ENCODE results near the gene ZC3H4.

DNA sequence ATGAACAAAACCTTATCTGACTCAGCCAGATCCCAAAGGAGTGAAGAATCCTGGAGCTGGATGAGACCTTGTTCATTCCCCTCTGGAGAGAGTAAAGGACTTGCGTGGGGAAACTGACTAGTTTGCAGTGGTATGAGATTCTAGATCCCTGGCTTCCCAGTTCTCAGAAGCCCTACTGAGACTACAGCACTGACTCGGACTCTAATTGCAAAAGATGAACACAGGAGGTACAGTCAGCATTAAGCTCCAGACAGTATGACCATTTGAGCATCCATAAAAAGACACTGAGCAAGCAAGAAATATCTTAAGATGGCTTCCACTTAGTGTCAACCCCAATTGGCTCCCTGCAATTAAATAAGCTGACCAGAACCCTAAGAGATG lies 6.8 kb downstream of the ZC3H4 start:
- TF ChIP-seq, protein P1, sequence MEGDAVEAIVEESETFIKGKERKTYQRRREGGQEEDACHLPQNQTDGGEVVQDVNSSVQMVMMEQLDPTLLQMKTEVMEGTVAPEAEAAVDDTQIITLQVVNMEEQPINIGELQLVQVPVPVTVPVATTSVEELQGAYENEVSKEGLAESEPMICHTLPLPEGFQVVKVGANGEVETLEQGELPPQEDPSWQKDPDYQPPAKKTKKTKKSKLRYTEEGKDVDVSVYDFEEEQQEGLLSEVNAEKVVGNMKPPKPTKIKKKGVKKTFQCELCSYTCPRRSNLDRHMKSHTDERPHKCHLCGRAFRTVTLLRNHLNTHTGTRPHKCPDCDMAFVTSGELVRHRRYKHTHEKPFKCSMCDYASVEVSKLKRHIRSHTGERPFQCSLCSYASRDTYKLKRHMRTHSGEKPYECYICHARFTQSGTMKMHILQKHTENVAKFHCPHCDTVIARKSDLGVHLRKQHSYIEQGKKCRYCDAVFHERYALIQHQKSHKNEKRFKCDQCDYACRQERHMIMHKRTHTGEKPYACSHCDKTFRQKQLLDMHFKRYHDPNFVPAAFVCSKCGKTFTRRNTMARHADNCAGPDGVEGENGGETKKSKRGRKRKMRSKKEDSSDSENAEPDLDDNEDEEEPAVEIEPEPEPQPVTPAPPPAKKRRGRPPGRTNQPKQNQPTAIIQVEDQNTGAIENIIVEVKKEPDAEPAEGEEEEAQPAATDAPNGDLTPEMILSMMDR (conservative IDR thresholded peaks at IDR 0.05; ENCODE audit: low read depth in 2 of 2) = no peak
- TF ChIP-seq, protein P2, sequence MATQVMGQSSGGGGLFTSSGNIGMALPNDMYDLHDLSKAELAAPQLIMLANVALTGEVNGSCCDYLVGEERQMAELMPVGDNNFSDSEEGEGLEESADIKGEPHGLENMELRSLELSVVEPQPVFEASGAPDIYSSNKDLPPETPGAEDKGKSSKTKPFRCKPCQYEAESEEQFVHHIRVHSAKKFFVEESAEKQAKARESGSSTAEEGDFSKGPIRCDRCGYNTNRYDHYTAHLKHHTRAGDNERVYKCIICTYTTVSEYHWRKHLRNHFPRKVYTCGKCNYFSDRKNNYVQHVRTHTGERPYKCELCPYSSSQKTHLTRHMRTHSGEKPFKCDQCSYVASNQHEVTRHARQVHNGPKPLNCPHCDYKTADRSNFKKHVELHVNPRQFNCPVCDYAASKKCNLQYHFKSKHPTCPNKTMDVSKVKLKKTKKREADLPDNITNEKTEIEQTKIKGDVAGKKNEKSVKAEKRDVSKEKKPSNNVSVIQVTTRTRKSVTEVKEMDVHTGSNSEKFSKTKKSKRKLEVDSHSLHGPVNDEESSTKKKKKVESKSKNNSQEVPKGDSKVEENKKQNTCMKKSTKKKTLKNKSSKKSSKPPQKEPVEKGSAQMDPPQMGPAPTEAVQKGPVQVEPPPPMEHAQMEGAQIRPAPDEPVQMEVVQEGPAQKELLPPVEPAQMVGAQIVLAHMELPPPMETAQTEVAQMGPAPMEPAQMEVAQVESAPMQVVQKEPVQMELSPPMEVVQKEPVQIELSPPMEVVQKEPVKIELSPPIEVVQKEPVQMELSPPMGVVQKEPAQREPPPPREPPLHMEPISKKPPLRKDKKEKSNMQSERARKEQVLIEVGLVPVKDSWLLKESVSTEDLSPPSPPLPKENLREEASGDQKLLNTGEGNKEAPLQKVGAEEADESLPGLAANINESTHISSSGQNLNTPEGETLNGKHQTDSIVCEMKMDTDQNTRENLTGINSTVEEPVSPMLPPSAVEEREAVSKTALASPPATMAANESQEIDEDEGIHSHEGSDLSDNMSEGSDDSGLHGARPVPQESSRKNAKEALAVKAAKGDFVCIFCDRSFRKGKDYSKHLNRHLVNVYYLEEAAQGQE (IDR thresholded peaks at IDR 0.05; ENCODE audit: unreplicated experiment) = no peak
- TF ChIP-seq EZH2 (IDR thresholded peaks at IDR 0.05; ENCODE audit: low read depth, unreplicated experiment) (no peak), EZH2phosphoT487 (IDR thresholded peaks at IDR 0.05; ENCODE audit: unreplicated experiment) (no peak), NANOG (IDR thresholded peaks at IDR 0.05; ENCODE audit: borderline replicate concordance) (no peak), POLR2AphosphoS5 (IDR thresholded peaks at IDR 0.05; ENCODE audit: low read depth) (no peak), ZNF114 (CRISPR knock-in tag; IDR thresholded peaks at IDR 0.05) (no peak), CREB1 (CRISPR knock-in tag; IDR thresholded peaks at IDR 0.05; ENCODE audit: low read depth) (no peak), JUNB (IDR thresholded peaks at IDR 0.05; ENCODE audit: unreplicated experiment) (no peak), STAT1 (IDR thresholded peaks at IDR 0.05; ENCODE audit: unreplicated experiment) (no peak)
- TF ChIP-seq, protein P3, sequence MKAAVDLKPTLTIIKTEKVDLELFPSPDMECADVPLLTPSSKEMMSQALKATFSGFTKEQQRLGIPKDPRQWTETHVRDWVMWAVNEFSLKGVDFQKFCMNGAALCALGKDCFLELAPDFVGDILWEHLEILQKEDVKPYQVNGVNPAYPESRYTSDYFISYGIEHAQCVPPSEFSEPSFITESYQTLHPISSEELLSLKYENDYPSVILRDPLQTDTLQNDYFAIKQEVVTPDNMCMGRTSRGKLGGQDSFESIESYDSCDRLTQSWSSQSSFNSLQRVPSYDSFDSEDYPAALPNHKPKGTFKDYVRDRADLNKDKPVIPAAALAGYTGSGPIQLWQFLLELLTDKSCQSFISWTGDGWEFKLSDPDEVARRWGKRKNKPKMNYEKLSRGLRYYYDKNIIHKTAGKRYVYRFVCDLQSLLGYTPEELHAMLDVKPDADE (IDR thresholded peaks at IDR 0.05) = no peak
- TF ChIP-seq, protein P4, sequence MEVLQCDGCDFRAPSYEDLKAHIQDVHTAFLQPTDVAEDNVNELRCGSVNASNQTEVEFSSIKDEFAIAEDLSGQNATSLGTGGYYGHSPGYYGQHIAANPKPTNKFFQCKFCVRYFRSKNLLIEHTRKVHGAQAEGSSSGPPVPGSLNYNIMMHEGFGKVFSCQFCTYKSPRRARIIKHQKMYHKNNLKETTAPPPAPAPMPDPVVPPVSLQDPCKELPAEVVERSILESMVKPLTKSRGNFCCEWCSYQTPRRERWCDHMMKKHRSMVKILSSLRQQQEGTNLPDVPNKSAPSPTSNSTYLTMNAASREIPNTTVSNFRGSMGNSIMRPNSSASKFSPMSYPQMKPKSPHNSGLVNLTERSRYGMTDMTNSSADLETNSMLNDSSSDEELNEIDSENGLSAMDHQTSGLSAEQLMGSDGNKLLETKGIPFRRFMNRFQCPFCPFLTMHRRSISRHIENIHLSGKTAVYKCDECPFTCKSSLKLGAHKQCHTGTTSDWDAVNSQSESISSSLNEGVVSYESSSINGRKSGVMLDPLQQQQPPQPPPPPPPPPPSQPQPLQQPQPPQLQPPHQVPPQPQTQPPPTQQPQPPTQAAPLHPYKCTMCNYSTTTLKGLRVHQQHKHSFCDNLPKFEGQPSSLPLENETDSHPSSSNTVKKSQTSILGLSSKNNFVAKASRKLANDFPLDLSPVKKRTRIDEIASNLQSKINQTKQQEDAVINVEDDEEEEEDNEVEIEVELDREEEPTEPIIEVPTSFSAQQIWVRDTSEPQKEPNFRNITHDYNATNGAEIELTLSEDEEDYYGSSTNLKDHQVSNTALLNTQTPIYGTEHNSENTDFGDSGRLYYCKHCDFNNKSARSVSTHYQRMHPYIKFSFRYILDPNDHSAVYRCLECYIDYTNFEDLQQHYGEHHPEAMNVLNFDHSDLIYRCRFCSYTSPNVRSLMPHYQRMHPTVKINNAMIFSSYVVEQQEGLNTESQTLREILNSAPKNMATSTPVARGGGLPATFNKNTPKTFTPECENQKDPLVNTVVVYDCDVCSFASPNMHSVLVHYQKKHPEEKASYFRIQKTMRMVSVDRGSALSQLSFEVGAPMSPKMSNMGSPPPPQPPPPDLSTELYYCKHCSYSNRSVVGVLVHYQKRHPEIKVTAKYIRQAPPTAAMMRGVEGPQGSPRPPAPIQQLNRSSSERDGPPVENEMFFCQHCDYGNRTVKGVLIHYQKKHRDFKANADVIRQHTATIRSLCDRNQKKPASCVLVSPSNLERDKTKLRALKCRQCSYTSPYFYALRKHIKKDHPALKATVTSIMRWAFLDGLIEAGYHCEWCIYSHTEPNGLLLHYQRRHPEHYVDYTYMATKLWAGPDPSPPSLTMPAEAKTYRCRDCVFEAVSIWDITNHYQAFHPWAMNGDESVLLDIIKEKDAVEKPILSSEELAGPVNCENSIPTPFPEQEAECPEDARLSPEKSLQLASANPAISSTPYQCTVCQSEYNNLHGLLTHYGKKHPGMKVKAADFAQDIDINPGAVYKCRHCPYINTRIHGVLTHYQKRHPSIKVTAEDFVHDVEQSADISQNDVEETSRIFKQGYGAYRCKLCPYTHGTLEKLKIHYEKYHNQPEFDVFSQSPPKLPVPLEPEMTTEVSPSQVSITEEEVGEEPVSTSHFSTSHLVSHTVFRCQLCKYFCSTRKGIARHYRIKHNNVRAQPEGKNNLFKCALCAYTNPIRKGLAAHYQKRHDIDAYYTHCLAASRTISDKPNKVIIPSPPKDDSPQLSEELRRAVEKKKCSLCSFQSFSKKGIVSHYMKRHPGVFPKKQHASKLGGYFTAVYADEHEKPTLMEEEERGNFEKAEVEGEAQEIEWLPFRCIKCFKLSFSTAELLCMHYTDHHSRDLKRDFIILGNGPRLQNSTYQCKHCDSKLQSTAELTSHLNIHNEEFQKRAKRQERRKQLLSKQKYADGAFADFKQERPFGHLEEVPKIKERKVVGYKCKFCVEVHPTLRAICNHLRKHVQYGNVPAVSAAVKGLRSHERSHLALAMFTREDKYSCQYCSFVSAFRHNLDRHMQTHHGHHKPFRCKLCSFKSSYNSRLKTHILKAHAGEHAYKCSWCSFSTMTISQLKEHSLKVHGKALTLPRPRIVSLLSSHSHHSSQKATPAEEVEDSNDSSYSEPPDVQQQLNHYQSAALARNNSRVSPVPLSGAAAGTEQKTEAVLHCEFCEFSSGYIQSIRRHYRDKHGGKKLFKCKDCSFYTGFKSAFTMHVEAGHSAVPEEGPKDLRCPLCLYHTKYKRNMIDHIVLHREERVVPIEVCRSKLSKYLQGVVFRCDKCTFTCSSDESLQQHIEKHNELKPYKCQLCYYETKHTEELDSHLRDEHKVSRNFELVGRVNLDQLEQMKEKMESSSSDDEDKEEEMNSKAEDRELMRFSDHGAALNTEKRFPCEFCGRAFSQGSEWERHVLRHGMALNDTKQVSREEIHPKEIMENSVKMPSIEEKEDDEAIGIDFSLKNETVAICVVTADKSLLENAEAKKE (CRISPR knock-in tag; IDR thresholded peaks at IDR 0.05) = no peak
